Thoracic aorta (tissue), 2 donors: ENCODE measurements around the gene OR1K1. TPM values are rescaled to one million over a fixed set of nuclear protein-coding genes. Genes with fewer than 3 reads are reported as not detected.

Source experiments
- ATAC-seq: fragments of 150-250 bp; one replicate; pipeline ENCODE4 v1.8.0; 2017; ENCODE audit warnings: low read depth; ENCODE audit not compliant: insufficient number of reproducible peaks, low FRiP score
- DNase-seq: peaks from one replicate; pipeline ENCODE4 v3.0.0-alpha.2; 2020; ENCODE audit warnings: low spot score
- H3K27ac ChIP-seq, 2 donors: fragments of 200-600 bp; sonication (generic); 1 replicate in 1 of 2; 2 replicates in 1 of 2; pipeline ENCODE4 v1.5.1; 2016; ENCODE audit warnings: mild to moderate bottlenecking in 2 of 2, moderate library complexity in 2 of 2
- H3K27me3 ChIP-seq: fragments of 200-600 bp; sonication (generic); replicated peaks from 2 replicates; pipeline ENCODE4 v1.6.0; 2016; ENCODE audit warnings: mild to moderate bottlenecking; ENCODE audit not compliant: insufficient read depth
- H3K36me3 ChIP-seq: fragments of 200-600 bp; sonication (generic); one replicate; pipeline ENCODE4 v1.5.1; 2016
- H3K4me1 ChIP-seq, 2 donors: fragments of 200-600 bp; sonication (generic); 1 replicate in 1 of 2; 2 replicates in 1 of 2; pipeline versions ENCODE4 v1.5.1 to v1.6.0; 2016; ENCODE audit warnings: low read depth in 2 of 2, mild to moderate bottlenecking in 1 of 2; ENCODE audit not compliant: control insufficient read depth in 1 of 2
- H3K4me3 ChIP-seq: fragments of 200-600 bp; sonication (generic); 2 replicates; pipeline ENCODE4 v1.5.1; 2016; ENCODE audit warnings: mild to moderate bottlenecking
- H3K9me3 ChIP-seq: fragments of 200-600 bp; sonication (generic); 2 replicates; pipeline ENCODE4 v1.5.1; 2016
- total RNA-seq, 2 donors: library from RNA; depleted of rRNA; stranded (reverse); fragments of >200 nt; gene quantifications; one replicate each; pipeline versions ENCODE4 v1.1.0 to v1.2.3, GENCODE V29; 2016
- TF ChIP-seq, protein P1 (sequence below): fragments of 200-600 bp; sonication (generic); IDR thresholded peaks from one replicate; pipeline ENCODE4 v1.5.1; 2019; ENCODE audit warnings: antibody characterized with exemption

OR1K1 gene
- total RNA-seq, 2 donors from 2014 or later, result not detected

GRCh38 chr9:122788831-122789230 lies 11.1 kb upstream of the OR1K1 start, which contains the start of gene OR5C1:
OR5C1 (plus strand) TSS chr9:122788933; CDS start chr9:122788933, 0 bp downstream.
- Histone ChIP-seq H3K4me3 (no peak within 1 kb of the TSS), H3K36me3 (no peaks in the 10 kb centered on the region), H3K27me3 (no peaks in the 10 kb centered on the region), H3K27ac (no peak within 1 kb of the TSS), H3K9me3 (no peaks in the 10 kb centered on the region), H3K4me1 (no peaks in the 10 kb centered on the region)
- DNase-seq (no peak), ATAC-seq (no peak)
- TF ChIP-seq, protein P1, sequence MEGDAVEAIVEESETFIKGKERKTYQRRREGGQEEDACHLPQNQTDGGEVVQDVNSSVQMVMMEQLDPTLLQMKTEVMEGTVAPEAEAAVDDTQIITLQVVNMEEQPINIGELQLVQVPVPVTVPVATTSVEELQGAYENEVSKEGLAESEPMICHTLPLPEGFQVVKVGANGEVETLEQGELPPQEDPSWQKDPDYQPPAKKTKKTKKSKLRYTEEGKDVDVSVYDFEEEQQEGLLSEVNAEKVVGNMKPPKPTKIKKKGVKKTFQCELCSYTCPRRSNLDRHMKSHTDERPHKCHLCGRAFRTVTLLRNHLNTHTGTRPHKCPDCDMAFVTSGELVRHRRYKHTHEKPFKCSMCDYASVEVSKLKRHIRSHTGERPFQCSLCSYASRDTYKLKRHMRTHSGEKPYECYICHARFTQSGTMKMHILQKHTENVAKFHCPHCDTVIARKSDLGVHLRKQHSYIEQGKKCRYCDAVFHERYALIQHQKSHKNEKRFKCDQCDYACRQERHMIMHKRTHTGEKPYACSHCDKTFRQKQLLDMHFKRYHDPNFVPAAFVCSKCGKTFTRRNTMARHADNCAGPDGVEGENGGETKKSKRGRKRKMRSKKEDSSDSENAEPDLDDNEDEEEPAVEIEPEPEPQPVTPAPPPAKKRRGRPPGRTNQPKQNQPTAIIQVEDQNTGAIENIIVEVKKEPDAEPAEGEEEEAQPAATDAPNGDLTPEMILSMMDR, result no peak

DNA sequence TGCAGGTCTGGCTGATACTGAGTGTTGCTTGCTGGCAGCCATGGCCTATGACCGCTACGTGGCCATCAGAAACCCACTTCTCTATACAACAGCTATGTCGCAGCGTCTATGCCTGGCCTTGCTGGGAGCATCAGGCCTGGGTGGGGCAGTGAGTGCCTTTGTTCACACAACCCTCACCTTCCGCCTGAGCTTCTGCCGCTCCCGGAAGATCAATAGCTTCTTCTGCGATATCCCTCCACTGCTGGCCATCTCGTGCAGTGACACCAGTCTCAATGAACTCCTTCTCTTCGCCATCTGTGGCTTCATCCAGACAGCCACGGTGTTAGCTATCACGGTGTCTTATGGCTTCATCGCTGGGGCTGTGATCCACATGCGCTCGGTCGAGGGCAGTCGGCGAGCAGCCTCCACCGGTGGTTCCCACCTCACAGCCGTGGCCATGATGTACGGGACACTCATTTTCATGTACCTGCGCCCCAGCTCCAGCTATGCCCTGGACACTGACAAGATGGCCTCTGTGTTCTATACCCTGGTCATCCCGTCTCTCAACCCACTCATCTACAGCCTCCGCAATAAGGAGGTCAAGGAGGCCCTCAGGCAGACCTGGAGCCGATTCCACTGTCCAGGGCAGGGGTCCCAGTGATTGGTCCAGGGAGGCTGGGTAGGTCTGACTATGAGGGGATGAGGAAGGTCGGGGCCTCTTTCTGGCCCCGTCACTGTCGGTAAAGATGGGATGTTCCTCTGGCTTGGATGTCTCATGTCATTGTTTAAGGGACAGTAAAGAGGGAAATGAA lies 10.5 kb upstream of the OR1K1 start:
- DNase-seq (no peak), ATAC-seq (no peak)
- H3K4me3 ChIP-seq, result no peak overlapping the region
- H3K27me3 ChIP-seq, result no peaks in the 10 kb centered on the region
- H3K4me1 ChIP-seq, result no peaks in the 10 kb centered on the region
- TF ChIP-seq, protein P1, result no peak
- H3K36me3 ChIP-seq, result no peaks in the 10 kb centered on the region
- no peak overlapping the region for H3K27ac ChIP-seq
- no peaks in the 10 kb centered on the region for H3K9me3 ChIP-seq

- DNase-seq (no peak), ATAC-seq (no peak)
- no peak overlapping the region for H3K4me3 ChIP-seq
- no peaks in the 10 kb centered on the region for H3K36me3 ChIP-seq
- no peaks in the 10 kb centered on the region for H3K27me3 ChIP-seq
- no peak overlapping the region for H3K27ac ChIP-seq
- no peaks in the 10 kb centered on the region for H3K4me1 ChIP-seq
- TF ChIP-seq, protein P1, result no peak
- no peaks in the 10 kb centered on the region for H3K9me3 ChIP-seq
Measured at GRCh38 chr9:122791872-122792669, 7.9 kb upstream of the OR1K1 start.

GRCh38 chr9:122797316-122798063 lies 2.4 kb upstream of the OR1K1 start:
- Histone ChIP-seq H3K9me3 (no peaks in the 10 kb centered on the region), H3K36me3 (no peaks in the 10 kb centered on the region), H3K27ac (no peak overlapping the region), H3K4me3 (no peak overlapping the region), H3K27me3 (no peaks in the 10 kb centered on the region), H3K4me1 (no peaks in the 10 kb centered on the region)
- no peak for ATAC-seq
- TF ChIP-seq, protein P1, result no peak
- no peak for DNase-seq

GRCh38 chr9:122806661-122807060 lies 6.7 kb downstream of the OR1K1 start:
- no peak overlapping the region for H3K27ac ChIP-seq
- H3K4me1 ChIP-seq, result no peaks in the 10 kb centered on the region
- ATAC-seq (no peak), DNase-seq (no peak)
- no peaks in the 10 kb centered on the region for H3K36me3 ChIP-seq
- no peaks in the 10 kb centered on the region for H3K9me3 ChIP-seq
- H3K4me3 ChIP-seq, result no peak overlapping the region
- no peaks in the 10 kb centered on the region for H3K27me3 ChIP-seq
- TF ChIP-seq, protein P1, result no peak
